ENCODE measurements around the gene STAT5B. TPM values are rescaled to one million over a fixed set of nuclear protein-coding genes. Genes with fewer than 3 reads are reported as not detected.

STAT5B gene
- total and polyA plus RNA-seq, 2 of the 13 experiments (the other 11 are each of a cell fraction or from before 2014, with no cell fraction given): 21.0 to 42.8 TPM

- TF ChIP-seq ZNF713 (CRISPR knock-in tag; IDR thresholded peaks at IDR 0.05) (no peak), ZNF576 (CRISPR knock-in tag; IDR thresholded peaks at IDR 0.05) (peak; percentile 87; the same call in 1 of the 2 replicates), YEATS2 (CRISPR knock-in tag; IDR thresholded peaks at IDR 0.05; ENCODE audit: borderline replicate concordance) (0 out of 2 replicates have a peak, but pooled peaks have one; percentile 38), ZNF10 (CRISPR knock-in tag; IDR thresholded peaks at IDR 0.05; ENCODE audit: borderline replicate concordance, low read depth) (peak; percentile 58; the same call in 1 of the 2 replicates), TARDBP (CRISPR knock-in tag; IDR thresholded peaks at IDR 0.05) (no peak; the same call in 1 of the 2 replicates), ZNF280D (CRISPR knock-in tag; IDR thresholded peaks at IDR 0.05) (peak; percentile 46; the same call in 1 of the 2 replicates), HMGXB4 (CRISPR knock-in tag; IDR thresholded peaks at IDR 0.05; ENCODE audit: borderline replicate concordance in 1 of 2, low read depth in 1 of 2) (peak; percentile 86 to 92; a peak in 3 of 4 replicates), TEF (CRISPR knock-in tag; IDR thresholded peaks at IDR 0.05) (peak; percentile 14; the same call in 1 of the 2 replicates), NFAT5 (CRISPR knock-in tag; IDR thresholded peaks at IDR 0.05) (peak; percentile 89; the same call in 1 of the 2 replicates), ZBTB2 (CRISPR knock-in tag; IDR thresholded peaks at IDR 0.05; ENCODE audit: low read depth) (peak; percentile 44; the same call in 1 of the 2 replicates), ZNF329 (CRISPR knock-in tag; IDR thresholded peaks at IDR 0.05; ENCODE audit: low read depth) (peak; percentile 21; the same call in 1 of the 2 replicates)
Observed at GRCh38 chr17:42183741-42184711, 92.2 kb downstream of the STAT5B start (continued).
